BJ (cell line): ENCODE measurements around the gene CASP12. TPM values are rescaled to one million over a fixed set of nuclear protein-coding genes. Genes with fewer than 3 reads are reported as not detected.

Experiments used
- CTCF ChIA-PET: fragments of 350-600 bp; formaldehyde crosslinking; extraction: SDS; loops from one replicate; lab custom pipeline; 2021; ENCODE audit warnings: antibody characterized with exemption, inconsistent platforms; lab: Yijun Ruan, JAX
- POLR2A ChIA-PET: fragments of 300-600 bp; sonication (Branson Sonifier 250); formaldehyde crosslinking; extraction: SDS; loops from one replicate; lab custom pipeline; 2021; ENCODE audit warnings: antibody characterized with exemption; lab: Charles Lee
- DNase-seq: peaks from one replicate; pipeline ENCODE4 v3.0.0-alpha.2; 2011; ENCODE audit warnings: low read depth
- H3K27me3 ChIP-seq: 2 replicates; pipeline ENCODE4 v1.6.0; 2011; ENCODE audit warnings: low read length; ENCODE audit not compliant: control insufficient read depth, insufficient read depth
- H3K36me3 ChIP-seq: 2 replicates; pipeline ENCODE4 v1.5.1; 2011; ENCODE audit warnings: low read length; ENCODE audit not compliant: control insufficient read depth, insufficient read depth
- H3K4me3 ChIP-seq: 2 replicates; pipeline ENCODE4 v1.5.1; 2011; ENCODE audit warnings: low read depth, mild to moderate bottlenecking, control low read depth, low read length
- CTCF ChIP-seq: IDR thresholded peaks from 2 replicates; pipeline ENCODE4 v1.5.1; 2011; ENCODE audit warnings: low read depth, mild to moderate bottlenecking, control low read depth, inconsistent platforms, low read length, moderate library complexity; ENCODE audit not compliant: insufficient read depth
- polyA plus RNA-seq: library from polyadenylated mRNA; depleted of rRNA; stranded (reverse); fragments of >200 nt; gene quantifications from 2 replicates; pipeline ENCODE4 v1.2.3, GENCODE V29; 2011

CASP12 gene
- polyA plus RNA-seq, 1 experiment: not detected

DNA sequence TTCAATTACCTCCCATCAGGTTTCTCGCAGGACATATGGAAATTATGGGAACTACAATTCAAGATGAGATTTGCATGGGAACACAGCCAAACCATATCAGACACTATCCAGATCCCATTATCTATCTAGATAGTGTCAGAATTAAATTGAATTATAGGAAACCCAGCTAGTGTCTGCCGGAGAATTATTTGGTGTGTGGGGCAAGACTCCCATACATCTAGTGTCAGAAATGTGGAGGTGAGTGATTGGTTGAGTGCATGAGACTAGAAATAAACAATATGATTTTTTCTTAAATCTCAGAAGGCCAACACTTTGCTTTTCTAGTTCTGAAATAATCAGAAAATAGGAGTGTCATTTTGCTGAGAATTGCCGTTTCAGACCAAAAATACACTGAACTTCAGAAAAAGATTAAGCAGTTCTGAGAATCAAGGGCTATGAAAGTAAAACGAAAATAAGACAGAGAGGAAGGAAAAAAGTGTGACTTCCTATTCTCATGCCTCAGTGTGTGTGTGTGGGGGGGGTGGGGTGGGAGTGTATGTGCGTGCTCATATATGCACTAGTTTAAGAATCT is 21.3 kb downstream of the CASP12 start:
- DNase-seq: no peak
- ChIA-PET CTCF (no interaction called here), POLR2A (no interaction called here)
- H3K36me3 ChIP-seq: no peaks in the 10 kb centered on the region
- TF ChIP-seq CTCF: no peak
- no peaks in the 10 kb centered on the region for H3K27me3 ChIP-seq
- H3K4me3 ChIP-seq: no peak overlapping the region

DNA sequence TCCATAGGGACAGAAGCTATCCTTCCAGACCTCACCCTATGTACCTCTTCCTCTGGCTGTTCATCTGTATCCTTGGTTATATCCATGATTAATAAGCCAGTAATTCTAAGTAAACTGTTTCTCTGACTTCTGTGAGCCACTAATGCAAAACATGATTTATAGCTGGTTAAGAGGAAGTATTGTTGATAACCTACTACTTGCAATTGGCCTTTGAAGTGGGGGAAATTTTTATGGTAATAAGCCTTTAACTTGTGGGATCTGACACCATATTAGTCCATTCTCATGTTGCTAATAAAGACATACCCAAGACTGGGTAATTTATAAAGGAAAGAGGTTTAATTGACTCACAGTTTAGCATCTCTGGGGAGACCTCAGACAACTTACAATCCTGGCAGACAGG is 21.9 kb downstream of the CASP12 start:
- H3K36me3 ChIP-seq: no peaks in the 10 kb centered on the region
- POLR2A ChIA-PET: no interaction called here
- CTCF ChIA-PET: no interaction called here
- no peak for TF ChIP-seq CTCF
- no peaks in the 10 kb centered on the region for H3K27me3 ChIP-seq
- no peak for DNase-seq
- H3K4me3 ChIP-seq: no peak overlapping the region

GRCh38 chr11:104873252-104873651 is 25.0 kb downstream of the CASP12 start:
- no peak for TF ChIP-seq CTCF
- no peak overlapping the region for H3K4me3 ChIP-seq
- ChIA-PET POLR2A (no interaction called here), CTCF (no interaction called here)
- DNase-seq: no peak
- no peaks in the 10 kb centered on the region for H3K27me3 ChIP-seq
- H3K36me3 ChIP-seq: no peaks in the 10 kb centered on the region

GRCh38 chr11:104872393-104872792 is 25.9 kb downstream of the CASP12 start:
- Histone ChIP-seq H3K36me3 (no peaks in the 10 kb centered on the region), H3K27me3 (no peaks in the 10 kb centered on the region), H3K4me3 (no peak overlapping the region)
- POLR2A ChIA-PET: no interaction called here
- CTCF ChIA-PET: no interaction called here
- no peak for TF ChIP-seq CTCF
- DNase-seq: no peak

- no peak overlapping the region for H3K4me3 ChIP-seq
- DNase-seq: no peak
- H3K27me3 ChIP-seq: no peaks in the 10 kb centered on the region
- ChIA-PET POLR2A (no interaction called here), CTCF (interaction anchor here (0.7 kb wide), 1 partner anchor 21 kb away, joined by 3 read pairs; no protein-coding TSS in a partner anchor)
- no peaks in the 10 kb centered on the region for H3K36me3 ChIP-seq
- no peak for TF ChIP-seq CTCF
These were observed 27.4 kb downstream of the CASP12 start for GRCh38 chr11:104870910-104871309.
